ENCODE data around the gene CHKA.

DNA sequence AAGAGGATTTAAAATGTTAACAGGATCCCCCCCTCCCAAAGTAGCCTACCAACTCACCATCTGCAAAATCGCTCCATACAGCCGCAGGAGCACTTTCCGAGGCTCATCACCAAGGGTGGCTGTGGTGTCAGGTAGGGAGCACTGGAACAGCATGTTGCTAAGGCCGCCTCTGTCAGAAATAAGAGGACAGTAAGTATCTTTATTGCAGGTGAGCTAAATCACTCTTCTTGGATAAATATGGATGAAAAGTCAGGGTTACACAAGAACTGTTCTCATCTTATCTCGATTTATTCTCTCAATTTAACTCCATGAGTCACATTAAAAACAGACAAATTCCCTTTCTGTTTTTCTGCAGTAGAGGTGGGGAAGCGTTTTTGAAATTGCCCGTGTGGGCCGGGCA is 24.2 kb downstream of the CHKA start:
- no peak for TF ChIP-seq EZH2 (IDR thresholded peaks at IDR 0.05)
- no peak for TF ChIP-seq POLR2AphosphoS5 (IDR thresholded peaks at IDR 0.05; ENCODE audit: borderline replicate concordance, low read depth, low read length)
- TF ChIP-seq FOXP2 (optimal IDR thresholded peaks at IDR 0.05; ENCODE audit: control extremely low read depth, extremely low read length, insufficient read depth), result no peak

All from SK-N-MC (cell line).